Activated CD8-positive, alpha-beta T cell treated with anti-CD3 and anti-CD28 coated beads for 36 hours (primary cell): Measurements from ENCODE around the gene RPL9. TPM values are rescaled to one million over a fixed set of nuclear protein-coding genes. Genes with fewer than 3 reads are reported as not detected.
A peak's percentile ranks its signal among the peaks of the same experiment; 100 is the strongest.

Experiments used
- ATAC-seq: fragments of 200-7000 bp; cut with Tn5 transposase; one replicate; pipeline ENCODE4 v1.10.0; 2021; ENCODE audit warnings: mild to moderate bottlenecking, moderate library complexity
- CTCF ChIA-PET: fragments of 350-600 bp; sonication (Branson Sonifier 250); formaldehyde crosslinking; loops from one replicate; lab custom pipeline; 2021; ENCODE audit warnings: antibody characterized with exemption; lab: Charles Lee
- POLR2A ChIA-PET: fragments of 350-600 bp; sonication (Branson Sonifier 250); formaldehyde crosslinking; loops from one replicate; lab custom pipeline; 2021; ENCODE audit warnings: antibody characterized with exemption; lab: Charles Lee
- DNase-seq: peaks from one replicate; pipeline ENCODE4 v3.0.0-alpha.2; 2020
- H3K27ac Mint-ChIP-seq: one replicate; pipeline ENCODE4 v1.8.0; 2021; ENCODE audit warnings: mild to moderate bottlenecking, mixed read lengths
- H3K27me3 Mint-ChIP-seq: one replicate; pipeline ENCODE4 v1.8.0; 2021; ENCODE audit warnings: mixed read lengths
- H3K36me3 Mint-ChIP-seq: one replicate; pipeline ENCODE4 v1.8.0; 2021; ENCODE audit warnings: low read depth, mixed read lengths
- H3K4me1 Mint-ChIP-seq: one replicate; pipeline ENCODE4 v1.8.0; 2021; ENCODE audit warnings: low read depth, mixed read lengths
- H3K4me3 Mint-ChIP-seq: one replicate; pipeline ENCODE4 v1.8.0; 2021; ENCODE audit warnings: mild to moderate bottlenecking, moderate library complexity, mixed read lengths
- H3K9me3 Mint-ChIP-seq: one replicate; pipeline ENCODE4 v1.8.0; 2021; ENCODE audit warnings: mixed read lengths
- CTCF ChIP-seq: fragments of 200-600 bp; IDR thresholded peaks from one replicate; pipeline ENCODE4 v1.8.0; 2022; ENCODE audit warnings: antibody characterized with exemption, mild to moderate bottlenecking
- intact Hi-C: fragments of 100-400 bp; cut with micrococcal nuclease; formaldehyde crosslinking; loops from one replicate; pipeline ENCODE4 v1.10.0; 2022
- total RNA-seq, 2 experiments: library from RNA; stranded (reverse); gene quantifications; one replicate each; pipeline ENCODE4 v1.2.3, GENCODE V29; 2021

Gene RPL9
- total RNA-seq, 2 experiments from 2014 or later: 2,605 to 2,684 TPM

GRCh38 chr4:39452153-39452859 is 6.4 kb downstream of the RPL9 start:
- ChIA-PET POLR2A (interaction anchor here (0.6 to 1.5 kb wide), 6 partner anchors 10 to 1147 kb away, joined by 3 to 5 read pairs (median 3); no protein-coding TSS in a partner anchor), CTCF (interaction anchor here (0.9 to 1.2 kb wide), 2 partner anchors 8 to 17 kb away, joined by 3 to 6 read pairs; no protein-coding TSS in a partner anchor)
- DNase-seq (no peak), ATAC-seq (no peak)
- peak overlapping the region; percentile 14 for H3K4me3 Mint-ChIP-seq
- H3K27ac Mint-ChIP-seq: peak overlapping the region; percentile 71
- TF ChIP-seq CTCF: no peak
- H3K9me3 Mint-ChIP-seq: no peaks in the 10 kb centered on the region
- H3K4me1 Mint-ChIP-seq: peaks cover 66% of the 10 kb centered on the region
- no peaks in the 10 kb centered on the region for H3K27me3 Mint-ChIP-seq
- H3K36me3 Mint-ChIP-seq: peaks cover 73% of the 10 kb centered on the region
- intact Hi-C loops: no loop called here

- Mint-ChIP-seq H3K4me3 (peak overlapping the region; percentile 14), H3K27ac (peak overlapping the region; percentile 71), H3K4me1 (peaks cover 66% of the 10 kb centered on the region), H3K9me3 (no peaks in the 10 kb centered on the region), H3K36me3 (peaks cover 66% of the 10 kb centered on the region), H3K27me3 (no peaks in the 10 kb centered on the region)
- ATAC-seq (no peak), DNase-seq (no peak)
- CTCF ChIA-PET: interaction anchor here (1.2 kb wide), 1 partner anchor 18 kb away, joined by 6 read pairs; no protein-coding TSS in a partner anchor
- TF ChIP-seq CTCF: no peak
- POLR2A ChIA-PET: interaction anchor here (0.6 to 1.5 kb wide), 6 partner anchors 9 to 1146 kb away, joined by 3 to 5 read pairs (median 3); no protein-coding TSS in a partner anchor
- intact Hi-C loops: no loop called here
Observed at GRCh38 chr4:39451423-39452023, 7.2 kb downstream of the RPL9 start.

GRCh38 chr4:39450618-39451017 is 8.1 kb downstream of the RPL9 start:
- no peak overlapping the region for H3K4me3 Mint-ChIP-seq
- no peak for DNase-seq
- no peak for TF ChIP-seq CTCF
- peak overlapping the region; percentile 57 for H3K27ac Mint-ChIP-seq
- ChIA-PET POLR2A (interaction anchor here (1.5 kb wide), 1 partner anchor 13 kb away, joined by 3 read pairs; no protein-coding TSS in a partner anchor), CTCF (no interaction called here)
- no peaks in the 10 kb centered on the region for H3K27me3 Mint-ChIP-seq
- H3K9me3 Mint-ChIP-seq: no peaks in the 10 kb centered on the region
- H3K36me3 Mint-ChIP-seq: peaks cover 58% of the 10 kb centered on the region
- no peak for ATAC-seq
- intact Hi-C loops: no loop called here
- H3K4me1 Mint-ChIP-seq: peaks cover 59% of the 10 kb centered on the region

- ChIA-PET POLR2A (interaction anchor here (1.4 to 4.5 kb wide), 4 partner anchors 11 to 94 kb away, joined by 4 to 46 read pairs (median 4); partner anchors contain the start of genes LIAS and RPL9), CTCF (interaction anchor here (0.7 to 1.4 kb wide), 3 partner anchors 22 to 102 kb away, joined by 3 to 5 read pairs (median 3); partner anchors contain the start of gene RFC1)
- peak overlapping the region; percentile 11 for H3K27ac Mint-ChIP-seq
- H3K27me3 Mint-ChIP-seq: no peaks in the 10 kb centered on the region
- peak; percentile 75 for DNase-seq
- TF ChIP-seq CTCF: no peak
- H3K4me3 Mint-ChIP-seq: peak overlapping the region; percentile 49
- no peaks in the 10 kb centered on the region for H3K9me3 Mint-ChIP-seq
- H3K36me3 Mint-ChIP-seq: peaks cover 23% of the 10 kb centered on the region
- peaks cover 29% of the 10 kb centered on the region for H3K4me1 Mint-ChIP-seq
- intact Hi-C loops: loop anchor here (5.0 to 10.0 kb wide), 2 partner anchors 95 to 402 kb away; no protein-coding TSS in a partner anchor
- peak; percentile 88 for ATAC-seq
Observed at GRCh38 chr4:39446842-39447573, 11.7 kb downstream of the RPL9 start.
